Fibroblast of the aortic adventitia (primary cell): ENCODE data around the gene XRRA1. TPM values are rescaled to one million over a fixed set of nuclear protein-coding genes. Genes with fewer than 3 reads are reported as not detected.

Experiments
- DNase-seq: peaks from one replicate; pipeline ENCODE4 v3.0.0-alpha.2; 2010; ENCODE audit warnings: low read depth
- H3K4me3 ChIP-seq: 2 replicates; pipeline ENCODE4 v1.5.1; 2011; ENCODE audit warnings: low read depth, mild to moderate bottlenecking, control low read depth, low read length, moderate library complexity
- small RNA-seq: library from RNA; depleted of rRNA; stranded (forward); fragments of <200 nt; gene quantifications from one replicate; pipeline ENCODE3, GENCODE V24; 2012
- total RNA-seq: library from RNA; depleted of rRNA; stranded (reverse); fragments of >200 nt; gene quantifications from 2 replicates; pipeline ENCODE4 v1.2.3, GENCODE V29; 2012; ENCODE audit warnings: low replicate concordance
- TF ChIP-seq, protein P1 (sequence below): IDR thresholded peaks from 2 replicates; pipeline ENCODE4 v1.5.1; 2011; ENCODE audit warnings: mild to moderate bottlenecking, low read length, control low read depth, inconsistent platforms; ENCODE audit not compliant: insufficient read depth

Gene XRRA1
- total RNA-seq, 1 donor = 14.5 TPM

DNA sequence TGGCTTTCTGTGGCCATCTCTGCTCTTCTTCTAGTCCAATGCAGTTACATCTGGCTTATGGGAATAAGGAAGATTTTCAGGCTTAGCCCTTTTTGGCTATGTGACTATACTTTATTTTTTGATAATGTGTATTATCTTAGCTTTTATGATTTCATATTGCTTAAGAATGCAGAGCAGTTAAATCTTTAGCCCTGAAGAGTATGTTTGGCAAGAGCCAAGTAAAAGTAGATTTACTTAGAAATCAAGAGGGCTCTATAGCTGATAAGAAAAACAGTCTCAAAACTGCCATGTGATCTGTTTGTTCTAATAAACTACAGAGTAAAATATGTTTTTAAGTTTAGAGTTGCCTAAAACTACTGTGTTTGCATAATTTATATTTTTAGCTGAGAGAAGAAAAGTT is 139.1 kb downstream of the XRRA1 start:
- peak; percentile 26 for DNase-seq
- H3K4me3 ChIP-seq = no peak overlapping the region
- TF ChIP-seq, protein P1, sequence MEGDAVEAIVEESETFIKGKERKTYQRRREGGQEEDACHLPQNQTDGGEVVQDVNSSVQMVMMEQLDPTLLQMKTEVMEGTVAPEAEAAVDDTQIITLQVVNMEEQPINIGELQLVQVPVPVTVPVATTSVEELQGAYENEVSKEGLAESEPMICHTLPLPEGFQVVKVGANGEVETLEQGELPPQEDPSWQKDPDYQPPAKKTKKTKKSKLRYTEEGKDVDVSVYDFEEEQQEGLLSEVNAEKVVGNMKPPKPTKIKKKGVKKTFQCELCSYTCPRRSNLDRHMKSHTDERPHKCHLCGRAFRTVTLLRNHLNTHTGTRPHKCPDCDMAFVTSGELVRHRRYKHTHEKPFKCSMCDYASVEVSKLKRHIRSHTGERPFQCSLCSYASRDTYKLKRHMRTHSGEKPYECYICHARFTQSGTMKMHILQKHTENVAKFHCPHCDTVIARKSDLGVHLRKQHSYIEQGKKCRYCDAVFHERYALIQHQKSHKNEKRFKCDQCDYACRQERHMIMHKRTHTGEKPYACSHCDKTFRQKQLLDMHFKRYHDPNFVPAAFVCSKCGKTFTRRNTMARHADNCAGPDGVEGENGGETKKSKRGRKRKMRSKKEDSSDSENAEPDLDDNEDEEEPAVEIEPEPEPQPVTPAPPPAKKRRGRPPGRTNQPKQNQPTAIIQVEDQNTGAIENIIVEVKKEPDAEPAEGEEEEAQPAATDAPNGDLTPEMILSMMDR = no peak

GRCh38 chr11:74806267-74806666 is 142.6 kb downstream of the XRRA1 start:
- no peak for DNase-seq

GRCh38 chr11:74791333-74792100 is 157.4 kb downstream of the XRRA1 start:
- TF ChIP-seq, protein P1 = no peak
- DNase-seq = no peak
- no peak overlapping the region for H3K4me3 ChIP-seq

More at GRCh38 chr11:74806267-74806666, 142.6 kb downstream of the XRRA1 start:
- H3K4me3 ChIP-seq = no peak overlapping the region
- TF ChIP-seq, protein P1 = no peak

Small RNAs within 50 kb of the gene (small RNA-seq; reads per million reads assigned to genes)
- gene RN7SL239P (not detected), gene RNU6-216P (not detected)

Other genes with a start within 250 kb of the XRRA1 start
- not detected in 2 replicates for gene CHRDL2, start 217.7 kb downstream of the XRRA1 start, total RNA-seq
- 20.3 and 28.5 TPM in 2 replicates for gene RNF169, start 200.2 kb downstream of the XRRA1 start, total RNA-seq
- gene SPCS2, start 175 bp upstream of the XRRA1 start, total RNA-seq = 7.2 and 43.5 TPM in 2 replicates
- 2.9 and 5.2 TPM in 2 replicates for gene NEU3, start 39.8 kb upstream of the XRRA1 start, total RNA-seq
- under 0.01 TPM in 1 of 2 replicates, not detected in the other for gene OR2AT4, start 147.8 kb upstream of the XRRA1 start, total RNA-seq
- 2.0 TPM in 1 of 2 replicates, not detected in the other for gene SLCO2B1, start 202.0 kb upstream of the XRRA1 start, total RNA-seq